ENCODE data around the gene KRT81. TPM values are rescaled to one million over a fixed set of nuclear protein-coding genes. Genes with fewer than 3 reads are reported as not detected.

Gene KRT81
- total and polyA plus RNA-seq, 2 donors (not counting 1 experiment from before 2014, with no cell fraction given), result not detected

DNA sequence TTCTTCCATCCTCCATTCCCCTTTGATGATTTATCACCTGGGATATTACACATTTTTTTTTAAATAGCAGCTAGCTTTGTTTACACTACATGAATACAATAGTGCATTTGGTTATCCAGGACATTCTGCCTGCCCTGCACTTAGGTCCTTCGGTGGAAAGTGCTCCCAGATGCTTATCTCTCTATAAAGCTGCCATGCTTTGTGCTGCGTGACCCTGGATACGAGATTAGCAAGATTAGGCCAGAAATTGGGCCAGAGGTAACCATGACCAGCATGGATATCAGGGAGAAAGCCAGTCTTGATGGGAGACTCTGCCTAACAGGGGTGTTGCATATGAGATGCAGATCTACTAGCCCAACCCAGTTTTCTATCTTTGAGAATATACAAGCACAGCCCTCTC is 42.0 kb upstream of the KRT81 start:
- Mint-ChIP-seq H3K27me3 (peaks cover 10% of the 10 kb centered on the region), H3K27ac (no peak overlapping the region), H3K4me3 (no peak overlapping the region), H3K4me1 (no peaks in the 10 kb centered on the region), H3K9me3 (ENCODE audit: insufficient read depth) (peaks cover 4% of the 10 kb centered on the region)
- H3K27me3 ChIP-seq (replicated peaks in 1 of 4; ENCODE audit: control extremely low read depth in 1 of 4, control insufficient read depth in 3 of 4, insufficient read depth in 4 of 4, low read length in 3 of 4), result peaks cover 0 to 6% (median 1%) of the 10 kb centered on the region in 4 experiments
- DNase-seq, result no peak
- H3K9me3 ChIP-seq (ENCODE audit: control extremely low read depth in 1 of 3, control insufficient read depth in 2 of 3, insufficient read depth in 1 of 3, low read length in 2 of 3), result peaks cover 0 to 8% (median 0%) of the 10 kb centered on the region in 3 donors
- no peak overlapping the region for H3K4me3 ChIP-seq (ENCODE audit: control extremely low read depth in 1 of 5, extremely low read depth in 1 of 5, insufficient read depth in 1 of 5, low read depth in 2 of 5, low read length in 4 of 5)
- ATAC-seq (ENCODE audit: low read depth), result no peak
- no peaks in the 10 kb centered on the region for H3K4me1 ChIP-seq (ENCODE audit: control insufficient read depth in 2 of 2, insufficient read depth in 2 of 2, low read length in 2 of 2)
- no peak overlapping the region for H3K4me2 ChIP-seq (replicated peaks; ENCODE audit: low read depth, low read length, poor library complexity, severe bottlenecking)
- intact Hi-C loops (cut with micrococcal nuclease), result no loop called here
- TF ChIP-seq CTCF (IDR thresholded peaks at IDR 0.05), result no peak
- TF ChIP-seq EZH2 (IDR thresholded peaks at IDR 0.05; ENCODE audit: borderline replicate concordance, insufficient read depth, low read depth, low read length, poor library complexity, severe bottlenecking), result no peak
- ChIA-PET CTCF (no interaction called here), POLR2A (no interaction called here)
- no peak overlapping the region for H3K27ac ChIP-seq (ENCODE audit: low read length in 2 of 2)
- no peak overlapping the region for H3K9ac ChIP-seq (ENCODE audit: low read length)
- H4K20me1 ChIP-seq (ENCODE audit: control insufficient read depth, insufficient read depth, low read length, poor library complexity, severe bottlenecking), result no peaks in the 10 kb centered on the region
- H2AFZ ChIP-seq (ENCODE audit: insufficient read depth, low read depth, low read length, poor library complexity, severe bottlenecking), result no peak overlapping the region
- no peaks in the 10 kb centered on the region for H3K36me3 ChIP-seq (replicated peaks in 1 of 2; ENCODE audit: control extremely low read depth in 1 of 2, control insufficient read depth in 1 of 2, extremely low read depth in 1 of 2, insufficient read depth in 2 of 2, low read length in 1 of 2)
- 63% methylated on average over 3 of the region's 3 CpGs for WGBS (ENCODE audit: insufficient coverage)
- H3K79me2 ChIP-seq (ENCODE audit: control insufficient read depth, insufficient read depth, low read length), result no peaks in the 10 kb centered on the region

DNA sequence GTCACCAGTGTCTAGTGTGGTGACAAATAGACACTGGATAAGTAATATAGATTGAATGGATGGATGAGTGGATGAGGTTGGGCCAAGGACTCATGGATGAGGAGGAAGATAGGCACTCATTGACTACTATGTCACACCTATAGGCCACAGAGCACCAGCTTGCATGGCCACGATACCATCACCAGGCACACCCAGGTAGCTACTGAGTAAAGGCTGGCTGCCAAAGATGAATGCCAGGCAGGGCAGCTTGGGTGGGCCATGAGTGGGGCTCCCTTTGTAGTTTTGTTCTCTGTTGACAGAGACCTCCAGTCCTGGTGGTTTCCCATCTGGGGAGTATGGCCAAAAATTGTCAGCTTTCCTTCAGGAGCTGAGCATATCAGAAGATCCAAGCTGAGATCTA is 41.0 kb upstream of the KRT81 start:
- H3K9me3 ChIP-seq (ENCODE audit: control extremely low read depth in 1 of 3, control insufficient read depth in 2 of 3, insufficient read depth in 1 of 3, low read length in 2 of 3), result peaks cover 0 to 8% (median 0%) of the 10 kb centered on the region in 3 donors
- Mint-ChIP-seq H3K27me3 (peaks cover 11% of the 10 kb centered on the region), H3K27ac (no peak overlapping the region), H3K4me3 (no peak overlapping the region), H3K4me1 (peaks cover 1% of the 10 kb centered on the region), H3K9me3 (ENCODE audit: insufficient read depth) (peaks cover 4% of the 10 kb centered on the region)
- H3K36me3 ChIP-seq (replicated peaks in 1 of 2; ENCODE audit: control extremely low read depth in 1 of 2, control insufficient read depth in 1 of 2, extremely low read depth in 1 of 2, insufficient read depth in 2 of 2, low read length in 1 of 2), result no peaks in the 10 kb centered on the region
- H3K4me2 ChIP-seq (replicated peaks; ENCODE audit: low read depth, low read length, poor library complexity, severe bottlenecking), result no peak overlapping the region
- POLR2A ChIA-PET, result no interaction called here
- no peaks in the 10 kb centered on the region for H3K79me2 ChIP-seq (ENCODE audit: control insufficient read depth, insufficient read depth, low read length)
- no peak overlapping the region for H3K27ac ChIP-seq (ENCODE audit: low read length in 2 of 2)
- no peaks in the 10 kb centered on the region for H4K20me1 ChIP-seq (ENCODE audit: control insufficient read depth, insufficient read depth, low read length, poor library complexity, severe bottlenecking)
- intact Hi-C loops (cut with micrococcal nuclease), result no loop called here
- H3K27me3 ChIP-seq (replicated peaks in 1 of 4; ENCODE audit: control extremely low read depth in 1 of 4, control insufficient read depth in 3 of 4, insufficient read depth in 4 of 4, low read length in 3 of 4), result peaks cover 0 to 6% (median 1%) of the 10 kb centered on the region in 4 experiments
- no peak overlapping the region for H3K4me3 ChIP-seq (ENCODE audit: control extremely low read depth in 1 of 5, extremely low read depth in 1 of 5, insufficient read depth in 1 of 5, low read depth in 2 of 5, low read length in 4 of 5)
- no peak overlapping the region for H2AFZ ChIP-seq (ENCODE audit: insufficient read depth, low read depth, low read length, poor library complexity, severe bottlenecking)
- TF ChIP-seq CTCF (IDR thresholded peaks at IDR 0.05) (no peak), EZH2 (IDR thresholded peaks at IDR 0.05; ENCODE audit: borderline replicate concordance, insufficient read depth, low read depth, low read length, poor library complexity, severe bottlenecking) (no peak)
- H3K9ac ChIP-seq (ENCODE audit: low read length), result no peak overlapping the region
- CTCF ChIA-PET, result no interaction called here
- H3K4me1 ChIP-seq (ENCODE audit: control insufficient read depth in 2 of 2, insufficient read depth in 2 of 2, low read length in 2 of 2), result peaks cover 0 to 1% of the 10 kb centered on the region in 2 donors
- no CpG with 5 or more reads among the region's 1 CpG for WGBS (ENCODE audit: insufficient coverage)
- DNase-seq (no peak), ATAC-seq (ENCODE audit: low read depth) (no peak)
